GM12892 (cell line): ENCODE results near the gene S100A7A.

Experiments used
- POLR2A ChIP-seq: IDR thresholded peaks from 2 replicates; pipeline ENCODE4 v1.6.1; 2011; ENCODE audit warnings: low read depth, low read length, control low read depth
- POLR2AphosphoS5 ChIP-seq: IDR thresholded peaks from 2 replicates; pipeline ENCODE4 v1.6.1; 2011; ENCODE audit warnings: low read depth, low read length, control low read depth
- TAF1 ChIP-seq: IDR thresholded peaks from 2 replicates; pipeline ENCODE4 v1.6.1; 2011; ENCODE audit warnings: low read depth, mild to moderate bottlenecking, control low read depth, low read length, borderline replicate concordance

DNA sequence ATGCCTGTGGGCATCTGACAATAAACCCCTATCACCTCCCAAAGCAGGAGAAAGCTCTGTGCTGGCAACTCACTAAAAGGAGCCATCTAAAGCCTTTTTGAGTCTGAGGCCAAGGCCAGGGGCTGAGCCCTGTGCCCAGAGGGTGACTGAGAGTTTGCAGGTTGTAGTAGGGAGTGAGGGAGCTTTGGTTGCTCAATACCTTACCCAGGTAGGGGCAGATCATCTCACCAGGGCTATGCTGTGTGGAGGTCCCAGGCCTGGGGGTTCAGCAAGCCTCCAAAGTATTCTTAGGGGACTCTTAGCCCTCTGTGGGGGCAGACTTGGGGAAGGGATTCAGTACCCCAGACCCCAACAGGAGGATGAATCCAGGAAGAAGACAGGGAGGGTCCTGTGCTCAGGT lies 23.0 kb downstream of the S100A7A start:
- TF ChIP-seq POLR2A (no peak), POLR2AphosphoS5 (no peak), TAF1 (no peak)
